MM.1S (cell line): Measurements from ENCODE around the gene PITPNM2.

Experiments
- DNase-seq: peaks from one replicate; pipeline ENCODE4 v3.0.0-alpha.2; 2015
- H2AFZ ChIP-seq: fragments of 300-600 bp; sonication (generic); 2 replicates; pipeline ENCODE4 v1.6.0; 2016; ENCODE audit warnings: antibody characterized with exemption, low read length
- H3F3A ChIP-seq: fragments of 300-600 bp; sonication (generic); 2 replicates; pipeline ENCODE4 v1.6.1; 2016; ENCODE audit warnings: mild to moderate bottlenecking, antibody characterized with exemption, low read length, moderate library complexity, mixed read lengths; ENCODE audit not compliant: insufficient read depth
- H3K27ac ChIP-seq: fragments of 300-600 bp; sonication (generic); 2 replicates; pipeline ENCODE4 v1.5.1; 2016; ENCODE audit warnings: mild to moderate bottlenecking, low read length
- H3K27me3 ChIP-seq: fragments of 300-600 bp; sonication (generic); replicated peaks from 2 replicates; pipeline ENCODE4 v1.6.0; 2016; ENCODE audit warnings: low read length; ENCODE audit not compliant: insufficient read depth
- H3K36me3 ChIP-seq: fragments of 300-600 bp; sonication (generic); replicated peaks from 2 replicates; pipeline ENCODE4 v1.6.1; 2016; ENCODE audit warnings: mild to moderate bottlenecking, low read length, mixed read lengths; ENCODE audit not compliant: insufficient read depth
- H3K4me1 ChIP-seq: fragments of 300-600 bp; sonication (generic); 2 replicates; pipeline ENCODE4 v1.6.1; 2016; ENCODE audit warnings: low read length, mixed read lengths
- H3K4me2 ChIP-seq: fragments of 300-600 bp; sonication (generic); 2 replicates; pipeline ENCODE4 v1.6.0; 2016; ENCODE audit warnings: low read depth, low read length
- H3K4me3 ChIP-seq: fragments of 300-600 bp; sonication (generic); 2 replicates; pipeline ENCODE4 v1.5.1; 2016; ENCODE audit warnings: low read length, mixed read lengths
- H3K79me2 ChIP-seq: fragments of 300-600 bp; sonication (generic); 2 replicates; pipeline ENCODE4 v1.6.1; 2016; ENCODE audit warnings: mixed run types, low read length, mixed read lengths
- H3K9ac ChIP-seq: fragments of 300-600 bp; sonication (generic); 2 replicates; pipeline ENCODE4 v1.6.1; 2016; ENCODE audit warnings: low read length, mixed read lengths
- H3K9me2 ChIP-seq: fragments of 300-600 bp; sonication (generic); replicated peaks from 2 replicates; pipeline ENCODE4 v1.6.1; 2016; ENCODE audit warnings: mild to moderate bottlenecking, low read length, mixed read lengths; ENCODE audit not compliant: insufficient read depth
- H3K9me3 ChIP-seq: fragments of 300-600 bp; sonication (generic); replicated peaks from 2 replicates; pipeline ENCODE4 v1.6.1; 2016; ENCODE audit warnings: mild to moderate bottlenecking, low read length, mixed read lengths; ENCODE audit not compliant: insufficient read depth
- H4K20me1 ChIP-seq: fragments of 300-600 bp; sonication (generic); 2 replicates; pipeline ENCODE4 v1.6.1; 2016; ENCODE audit warnings: mild to moderate bottlenecking, low read length, moderate library complexity, mixed read lengths; ENCODE audit not compliant: insufficient read depth
- EZH2 ChIP-seq: fragments of 300-600 bp; sonication (generic); optimal IDR thresholded peaks from 2 replicates; pipeline ENCODE3; 2017; ENCODE audit warnings: low read depth, mild to moderate bottlenecking, antibody characterized with exemption, low read length, mixed read lengths
- EZH2phosphoT487 ChIP-seq: fragments of 300-600 bp; sonication (generic); IDR thresholded peaks from 2 replicates; pipeline ENCODE4 v1.6.1; 2018; ENCODE audit warnings: antibody characterized with exemption, low read length
- TF ChIP-seq, protein P1 (sequence below): fragments of 300-600 bp; sonication (generic); IDR thresholded peaks from 2 replicates; pipeline ENCODE4 v1.5.1; 2016; ENCODE audit warnings: antibody characterized with exemption, low read length, mixed read lengths

The PITPNM2 gene

DNA sequence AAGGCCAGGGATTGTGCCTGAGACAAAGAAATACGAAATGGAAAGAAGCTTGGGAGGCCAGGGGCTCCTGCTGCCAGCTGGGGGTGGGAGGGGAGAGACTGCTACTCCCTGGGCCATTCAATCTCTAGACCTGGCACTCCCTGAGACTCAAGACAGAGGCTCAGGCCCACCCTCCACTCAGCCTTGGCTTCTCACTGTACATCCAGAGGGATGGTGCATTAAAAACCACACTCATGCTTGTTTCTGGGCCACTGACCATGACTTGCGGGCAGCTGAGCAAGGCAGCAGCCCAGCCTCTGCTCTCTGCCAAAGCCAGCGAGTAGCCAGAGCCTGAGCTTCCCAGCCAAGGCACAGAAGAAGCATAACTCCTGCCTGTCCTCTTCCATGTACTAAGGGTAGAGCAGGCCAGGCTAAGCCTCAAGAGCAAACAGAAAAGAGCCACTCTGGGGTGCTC is 41.5 kb downstream of the PITPNM2 start:
- Histone ChIP-seq H3K9ac (no peak overlapping the region), H3K79me2 (no peaks in the 10 kb centered on the region), H2AFZ (no peak overlapping the region), H4K20me1 (no peaks in the 10 kb centered on the region), H3K36me3 (no peaks in the 10 kb centered on the region), H3K4me2 (no peak overlapping the region), H3K9me3 (no peaks in the 10 kb centered on the region), H3K4me1 (peaks cover 12% of the 10 kb centered on the region), H3K27me3 (no peaks in the 10 kb centered on the region), H3K4me3 (no peak overlapping the region), H3F3A (no peaks in the 10 kb centered on the region), H3K9me2 (no peaks in the 10 kb centered on the region), H3K27ac (no peak overlapping the region)
- no peak for TF ChIP-seq EZH2phosphoT487
- TF ChIP-seq EZH2: no peak
- TF ChIP-seq, protein P1, sequence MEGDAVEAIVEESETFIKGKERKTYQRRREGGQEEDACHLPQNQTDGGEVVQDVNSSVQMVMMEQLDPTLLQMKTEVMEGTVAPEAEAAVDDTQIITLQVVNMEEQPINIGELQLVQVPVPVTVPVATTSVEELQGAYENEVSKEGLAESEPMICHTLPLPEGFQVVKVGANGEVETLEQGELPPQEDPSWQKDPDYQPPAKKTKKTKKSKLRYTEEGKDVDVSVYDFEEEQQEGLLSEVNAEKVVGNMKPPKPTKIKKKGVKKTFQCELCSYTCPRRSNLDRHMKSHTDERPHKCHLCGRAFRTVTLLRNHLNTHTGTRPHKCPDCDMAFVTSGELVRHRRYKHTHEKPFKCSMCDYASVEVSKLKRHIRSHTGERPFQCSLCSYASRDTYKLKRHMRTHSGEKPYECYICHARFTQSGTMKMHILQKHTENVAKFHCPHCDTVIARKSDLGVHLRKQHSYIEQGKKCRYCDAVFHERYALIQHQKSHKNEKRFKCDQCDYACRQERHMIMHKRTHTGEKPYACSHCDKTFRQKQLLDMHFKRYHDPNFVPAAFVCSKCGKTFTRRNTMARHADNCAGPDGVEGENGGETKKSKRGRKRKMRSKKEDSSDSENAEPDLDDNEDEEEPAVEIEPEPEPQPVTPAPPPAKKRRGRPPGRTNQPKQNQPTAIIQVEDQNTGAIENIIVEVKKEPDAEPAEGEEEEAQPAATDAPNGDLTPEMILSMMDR: no peak
- DNase-seq: no peak

GRCh38 chr12:123108682-123109066 is 42.2 kb downstream of the PITPNM2 start:
- no peaks in the 10 kb centered on the region for H3K9me2 ChIP-seq
- no peak overlapping the region for H2AFZ ChIP-seq
- no peak overlapping the region for H3K4me2 ChIP-seq
- no peak overlapping the region for H3K9ac ChIP-seq
- H3K36me3 ChIP-seq: no peaks in the 10 kb centered on the region
- H3K79me2 ChIP-seq: no peaks in the 10 kb centered on the region
- no peaks in the 10 kb centered on the region for H3F3A ChIP-seq
- no peaks in the 10 kb centered on the region for H3K27me3 ChIP-seq
- no peak overlapping the region for H3K4me3 ChIP-seq
- no peaks in the 10 kb centered on the region for H3K9me3 ChIP-seq
- no peaks in the 10 kb centered on the region for H4K20me1 ChIP-seq
- no peak overlapping the region for H3K27ac ChIP-seq
- H3K4me1 ChIP-seq: peaks cover 12% of the 10 kb centered on the region
- no peak for DNase-seq
- TF ChIP-seq EZH2 (no peak), EZH2phosphoT487 (no peak)
- TF ChIP-seq, protein P1: no peak

- Histone ChIP-seq H3K4me2 (no peak overlapping the region), H3K36me3 (no peaks in the 10 kb centered on the region), H3K27ac (no peak overlapping the region), H3F3A (no peaks in the 10 kb centered on the region), H3K27me3 (no peaks in the 10 kb centered on the region), H3K9ac (no peak overlapping the region), H3K4me3 (no peak overlapping the region), H3K9me3 (no peaks in the 10 kb centered on the region), H3K4me1 (peaks cover 12% of the 10 kb centered on the region), H3K9me2 (no peaks in the 10 kb centered on the region), H3K79me2 (no peaks in the 10 kb centered on the region), H4K20me1 (no peaks in the 10 kb centered on the region), H2AFZ (no peak overlapping the region)
- no peak for TF ChIP-seq EZH2
- TF ChIP-seq, protein P1: no peak
- no peak for TF ChIP-seq EZH2phosphoT487
- DNase-seq: no peak
These were observed 42.8 kb downstream of the PITPNM2 start for GRCh38 chr12:123107926-123108681.
